GM21360 (cell line): ENCODE results near the gene USE1.
"Not testable (repeated sequence)": the region's sequence is repeated elsewhere in the genome, so short reads cannot be mapped to it uniquely, and the experiment has no call there.

Source experiments
- ATAC-seq: cut with Tn5 transposase; IDR thresholded peaks from one replicate; pipeline ENCODE4 v1.9.1; 2021; ENCODE audit warnings: mild to moderate bottlenecking, moderate library complexity; ENCODE audit not compliant: unreplicated experiment

The USE1 gene, protein sequence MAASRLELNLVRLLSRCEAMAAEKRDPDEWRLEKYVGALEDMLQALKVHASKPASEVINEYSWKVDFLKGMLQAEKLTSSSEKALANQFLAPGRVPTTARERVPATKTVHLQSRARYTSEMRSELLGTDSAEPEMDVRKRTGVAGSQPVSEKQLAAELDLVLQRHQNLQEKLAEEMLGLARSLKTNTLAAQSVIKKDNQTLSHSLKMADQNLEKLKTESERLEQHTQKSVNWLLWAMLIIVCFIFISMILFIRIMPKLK

GRCh38 chr19:17215127-17215971 is at the start of gene USE1:
TSS of gene USE1 (plus strand) at chr19:17215357. CDS start at chr19:17215406, 49 bp downstream.
- no peak for ATAC-seq

DNA sequence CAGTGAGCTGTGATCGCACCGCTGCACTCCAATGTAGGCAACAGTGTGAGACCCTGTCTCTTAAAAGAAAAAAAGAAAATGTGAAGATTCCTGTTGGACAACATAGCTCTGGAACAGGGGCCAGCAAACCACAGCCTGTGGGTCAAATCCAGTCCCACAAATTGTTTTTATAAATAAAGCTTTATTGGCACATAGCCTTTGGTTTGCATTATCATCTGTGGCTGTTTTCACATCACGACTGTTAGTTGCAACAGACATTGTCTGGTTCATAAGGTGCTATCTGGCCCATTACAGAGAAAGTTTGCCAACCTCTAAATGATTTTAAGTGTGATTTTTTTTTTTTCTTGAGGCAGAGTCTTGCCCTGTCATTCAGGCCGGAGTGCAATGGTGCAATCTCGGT is 49.4 kb upstream of the USE1 start:
- no peak for ATAC-seq

DNA sequence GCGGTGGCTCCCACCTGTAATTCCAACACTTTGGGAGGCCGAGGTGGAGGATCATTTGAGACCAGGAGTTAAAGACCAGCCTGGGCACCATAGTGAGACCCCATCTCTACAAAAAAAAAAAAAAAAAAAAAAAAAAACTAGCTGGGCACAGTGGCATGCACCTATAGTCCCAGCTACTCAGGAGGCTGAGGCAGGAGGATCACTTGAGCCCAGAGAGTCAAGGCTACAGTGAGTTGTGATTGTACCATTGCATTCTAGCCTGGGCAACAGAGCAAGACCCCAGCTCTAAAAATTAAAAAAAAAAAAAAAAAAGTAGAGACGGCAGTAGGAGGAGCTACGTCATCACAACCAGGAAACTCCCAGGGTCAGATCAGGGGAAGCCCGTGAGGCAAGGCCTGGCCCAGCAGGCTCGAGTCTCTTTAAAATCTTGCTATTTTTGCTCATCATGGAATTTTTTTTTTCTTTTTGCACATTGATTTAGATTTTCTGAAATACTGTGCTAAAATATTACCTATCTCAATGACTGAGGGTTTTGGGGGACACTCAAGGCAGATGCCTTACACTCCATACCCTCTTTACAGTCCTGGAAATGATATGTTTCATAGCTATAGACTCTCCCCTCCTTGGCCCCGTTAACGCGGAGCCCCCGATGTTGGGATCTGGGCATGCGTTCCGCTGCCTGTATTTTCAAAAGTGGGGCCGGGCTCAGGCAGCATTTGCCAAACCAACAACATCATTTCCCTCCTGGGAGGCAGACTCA is 44.4 kb upstream of the USE1 start:
- no peak for ATAC-seq

DNA sequence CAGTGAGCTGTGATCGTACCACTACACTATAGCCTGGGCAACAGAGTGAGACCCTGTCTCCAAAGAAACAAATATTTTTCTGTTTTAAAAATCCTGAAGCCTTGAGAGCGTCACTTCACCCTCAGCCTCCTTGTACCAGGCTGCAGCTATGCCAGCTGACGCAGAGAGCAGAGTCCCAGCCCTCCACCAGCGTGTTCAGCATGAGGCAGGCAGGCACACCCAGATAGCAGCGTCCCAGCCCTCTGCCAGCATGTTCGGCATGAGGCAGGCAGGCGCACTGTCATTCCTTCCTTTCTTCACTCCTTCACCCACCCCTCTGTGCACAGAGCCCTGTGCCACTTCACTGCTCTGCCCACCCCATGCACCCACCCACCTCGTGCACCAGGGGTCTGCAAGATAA is 43.3 kb upstream of the USE1 start:
- no peak for ATAC-seq

DNA sequence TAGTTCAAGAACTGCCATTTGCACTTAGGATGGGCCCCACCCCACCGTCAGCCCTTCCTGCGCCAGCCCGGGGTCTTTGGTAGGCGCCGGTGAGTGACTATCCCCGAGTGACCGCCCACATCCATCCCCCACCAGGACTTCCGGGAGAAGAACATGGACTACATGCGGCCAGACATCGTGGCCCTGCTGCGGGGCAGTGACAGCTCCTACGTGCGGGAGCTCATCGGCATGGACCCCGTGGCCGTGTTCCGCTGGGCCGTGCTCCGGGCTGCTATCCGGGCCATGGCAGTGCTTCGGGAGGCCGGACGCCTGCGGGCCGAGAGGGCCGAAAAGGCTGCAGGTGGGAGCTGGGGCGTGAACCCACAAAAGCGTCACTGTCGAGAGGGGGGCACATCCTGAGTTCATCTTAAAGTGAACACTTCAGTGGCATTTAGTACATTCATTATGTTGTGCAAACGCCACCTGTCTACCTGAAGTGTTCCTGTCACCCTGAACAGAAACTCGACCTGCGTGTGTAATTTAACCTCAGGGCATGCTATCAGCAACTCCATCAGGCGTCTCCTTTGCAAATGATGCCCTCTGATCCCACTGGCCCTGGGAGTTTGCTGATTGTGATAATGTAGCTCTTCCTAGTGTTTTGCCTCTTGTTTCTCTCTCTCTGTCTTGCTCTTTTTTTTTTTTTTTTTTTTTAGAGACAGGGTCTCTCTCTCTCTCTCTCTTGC is 42.4 kb upstream of the USE1 start:
- no peak for ATAC-seq

DNA sequence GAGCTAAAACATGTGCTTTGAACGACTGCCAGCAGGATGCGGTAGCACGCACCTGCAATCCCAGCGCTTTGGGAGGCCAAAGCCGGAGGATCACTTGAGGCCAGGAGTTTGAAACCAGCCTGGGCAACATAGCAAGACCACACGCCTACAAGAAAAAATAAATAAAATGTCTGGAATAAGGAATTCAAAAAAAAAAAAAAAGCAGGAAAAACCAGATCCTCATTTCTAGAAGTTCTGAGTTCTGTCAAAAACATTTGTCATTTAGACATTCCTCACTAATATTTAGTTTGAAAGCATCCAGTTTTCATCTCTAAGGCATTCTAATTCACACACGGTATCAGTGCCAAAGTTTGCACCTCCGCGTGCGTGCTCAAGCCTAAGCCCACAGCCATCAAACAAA is 36.9 kb upstream of the USE1 start:
- ATAC-seq, result no peak

GRCh38 chr19:17180997-17181702 is 34.0 kb upstream of the USE1 start:
- no peak for ATAC-seq

DNA sequence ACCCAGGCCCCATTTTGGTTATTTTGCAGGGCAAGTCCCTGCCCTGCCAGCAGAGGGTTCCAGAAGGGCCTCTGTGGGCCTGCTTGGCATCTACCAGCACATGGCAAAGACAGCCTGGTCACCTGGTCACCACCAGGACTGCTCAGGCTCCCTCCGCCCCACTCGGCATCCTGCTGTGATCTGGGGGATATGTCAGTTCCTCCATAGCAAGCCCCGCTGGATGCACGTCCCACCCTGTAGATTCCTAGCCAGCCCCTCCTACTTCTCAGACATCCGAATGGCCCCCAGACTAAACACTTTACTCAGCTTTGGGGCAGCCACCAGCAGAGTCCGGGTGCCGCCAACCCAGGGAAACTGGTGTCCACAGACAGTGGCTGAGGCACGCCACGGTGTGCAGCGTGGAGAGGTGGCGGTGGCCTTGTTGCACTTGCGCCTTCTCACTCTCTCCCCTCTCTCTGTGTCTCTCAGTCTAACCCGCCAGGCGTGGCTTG is 31.8 kb upstream of the USE1 start:
- ATAC-seq, result no peak

DNA sequence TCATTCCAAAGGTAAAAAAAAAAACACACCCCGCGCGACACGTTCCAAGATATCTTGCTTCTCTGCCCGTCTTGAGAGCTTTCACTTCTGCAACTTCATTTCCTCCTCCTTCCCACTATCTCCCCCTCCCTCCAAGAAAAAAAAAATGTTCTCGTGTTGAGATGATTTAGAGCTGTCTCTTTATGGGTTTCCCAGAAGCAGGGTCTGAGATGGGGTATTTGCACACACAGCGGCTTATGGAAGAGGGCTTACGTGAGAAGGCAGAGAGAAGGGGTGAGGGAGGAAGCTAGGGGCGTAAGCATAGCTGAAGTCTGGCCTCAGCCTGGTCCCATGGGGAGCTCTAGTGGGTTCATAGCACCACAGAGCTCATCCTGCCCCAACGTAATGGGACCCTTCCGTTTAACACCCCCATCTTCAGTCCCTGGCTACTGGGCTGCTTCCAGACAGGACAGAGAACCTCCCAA is 31.3 kb upstream of the USE1 start:
- ATAC-seq, result no peak

DNA sequence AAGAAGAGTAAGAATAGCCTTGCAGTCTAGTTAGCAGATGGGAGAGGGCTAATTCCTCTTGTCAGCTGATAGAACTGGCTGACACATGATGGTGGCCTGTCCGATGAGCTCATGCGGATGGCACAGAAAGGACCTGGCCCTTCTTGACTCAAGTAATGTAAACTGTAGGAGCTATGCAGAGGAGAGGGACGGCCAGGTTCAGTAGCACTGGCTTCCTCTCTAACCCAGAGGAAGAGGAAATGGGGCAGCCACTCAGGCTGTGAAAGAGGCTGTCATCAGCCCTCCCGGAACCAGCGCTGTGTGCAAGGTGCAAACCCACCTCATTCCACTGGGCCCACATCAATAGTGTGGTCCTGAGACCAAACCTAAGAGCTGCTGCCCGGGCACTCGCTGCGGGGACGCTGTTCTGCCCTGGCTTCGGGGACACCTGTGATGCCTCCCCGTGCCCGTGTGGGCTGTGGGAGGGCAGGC is 30.8 kb upstream of the USE1 start:
- ATAC-seq, result no peak

- no peak for ATAC-seq
These were observed 29.6 kb upstream of the USE1 start for GRCh38 chr19:17185590-17185989.

DNA sequence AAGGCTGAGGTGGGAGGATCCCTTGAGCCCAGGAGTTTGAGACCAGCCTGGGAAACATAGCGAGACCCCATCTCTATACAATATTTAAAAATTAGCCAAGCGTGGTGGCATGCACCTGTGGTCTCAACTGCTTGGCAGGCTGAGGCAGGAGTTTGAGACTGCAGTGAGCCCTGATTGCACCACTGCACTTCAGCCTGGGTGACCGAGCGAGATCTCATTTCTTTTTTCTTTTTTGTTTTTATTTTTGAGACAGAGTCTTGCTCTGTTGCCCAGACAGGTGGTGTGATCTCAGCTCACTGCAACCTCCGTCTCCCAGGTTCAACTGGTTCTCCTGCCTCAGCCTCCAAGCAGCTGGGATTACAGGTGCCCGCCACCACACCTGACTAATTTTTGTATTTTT is 23.4 kb upstream of the USE1 start:
- not testable (repeated sequence) for ATAC-seq

- no peak for ATAC-seq
These were observed 22.4 kb upstream of the USE1 start for GRCh38 chr19:17192751-17193150.

DNA sequence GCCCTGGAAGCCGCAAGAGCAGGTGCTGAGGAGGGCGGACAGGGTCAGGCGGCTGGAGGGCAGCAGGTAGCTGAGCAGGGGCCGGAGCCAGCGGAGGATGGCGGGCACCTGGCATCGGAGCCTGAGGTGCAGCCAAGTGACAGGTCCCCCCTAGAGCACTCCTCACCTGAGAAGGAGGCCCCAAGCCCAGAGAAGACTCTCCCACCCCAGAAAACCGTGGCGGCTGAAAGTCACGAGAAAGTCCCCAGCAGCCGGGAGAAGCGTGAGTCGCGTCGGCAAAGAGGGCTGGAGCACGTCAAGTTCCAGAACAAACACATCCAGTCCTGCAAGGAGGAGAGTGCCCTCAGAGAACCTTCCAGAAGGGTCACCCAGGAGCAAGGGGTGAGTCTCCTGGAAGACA is 20.5 kb upstream of the USE1 start:
- ATAC-seq, result no peak

DNA sequence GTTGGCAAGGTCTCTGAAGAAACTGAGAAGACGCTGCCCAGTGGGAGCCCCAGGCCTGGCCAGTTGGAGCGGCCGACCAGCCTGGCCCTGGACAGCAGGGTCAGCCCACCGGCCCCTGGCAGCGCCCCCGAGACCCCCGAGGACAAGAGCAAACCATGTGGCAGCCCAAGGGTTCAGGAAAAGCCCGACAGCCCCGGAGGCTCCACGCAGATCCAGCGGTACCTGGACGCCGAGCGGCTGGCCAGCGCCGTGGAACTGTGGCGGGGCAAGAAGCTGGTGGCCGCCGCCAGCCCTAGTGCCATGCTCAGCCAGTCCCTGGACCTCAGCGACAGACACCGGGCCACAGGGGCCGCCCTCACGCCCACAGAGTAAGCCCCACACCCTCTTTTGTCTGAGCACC is 20.1 kb upstream of the USE1 start:
- ATAC-seq, result no peak

GRCh38 chr19:17196610-17197009 is 18.5 kb upstream of the USE1 start:
- no peak for ATAC-seq

GRCh38 chr19:17197666-17198065 is 17.5 kb upstream of the USE1 start:
- ATAC-seq, result no peak

DNA sequence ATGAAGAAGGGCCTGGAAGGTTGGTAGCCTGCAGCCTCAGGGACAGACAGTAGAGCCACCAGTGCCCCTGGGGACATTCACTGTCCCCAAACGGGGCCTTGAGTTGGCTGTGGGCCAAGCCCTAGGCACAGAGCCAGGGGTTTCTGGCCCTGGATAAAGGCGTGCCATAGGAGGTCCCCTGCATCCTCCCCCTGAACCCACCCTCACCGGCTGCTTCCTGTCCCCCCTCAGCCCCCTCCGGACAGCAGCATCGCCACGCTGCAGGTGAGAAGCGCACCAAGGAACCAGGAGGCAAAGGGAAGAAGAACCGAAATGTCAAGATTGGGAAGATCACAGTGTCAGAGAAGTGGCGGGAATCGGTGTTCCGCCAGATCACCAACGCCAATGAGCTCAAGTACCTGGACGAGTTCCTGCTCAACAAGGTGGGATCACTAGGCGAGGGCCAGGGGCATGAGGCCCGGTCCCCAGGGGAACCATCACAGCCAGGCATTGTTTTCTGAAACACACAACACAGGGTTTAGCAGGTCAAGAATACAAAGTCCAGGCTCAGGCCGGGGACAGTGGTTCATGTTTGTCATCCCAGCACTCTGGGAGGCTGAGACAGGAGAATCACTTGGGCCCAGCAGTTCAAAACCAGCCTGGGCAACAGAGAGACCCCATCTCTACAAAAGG is 14.6 kb upstream of the USE1 start:
- ATAC-seq, result no peak

DNA sequence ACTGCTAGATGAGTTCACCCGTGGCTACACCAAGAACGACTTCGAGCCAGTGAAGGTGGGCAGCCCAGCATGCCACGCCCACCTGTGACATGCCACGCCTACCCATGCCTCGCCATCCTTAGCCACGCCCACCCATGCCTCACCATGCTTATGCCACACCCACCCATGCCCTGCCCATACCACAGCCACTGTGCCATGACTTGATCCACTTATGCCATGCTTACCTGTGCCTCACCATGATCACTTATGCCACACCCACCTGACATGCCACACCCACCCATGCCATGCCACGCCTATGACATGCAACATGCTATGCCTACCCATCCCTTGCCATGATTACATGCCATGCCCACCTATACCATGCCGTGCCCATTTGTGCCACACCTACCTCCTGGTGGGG is 12.9 kb upstream of the USE1 start:
- no peak for ATAC-seq
